NCI-H1694 treated with DMSO at 0.1 percent for 48 hours (cell line): ENCODE data around the gene CNN2.

Source experiments
- DNase-seq: peaks from one replicate; lab custom pipeline; 2025; lab: John Stamatoyannopoulos, UW

The CNN2 gene

GRCh38 chr19:995051-995827 is 31.2 kb upstream of the CNN2 start:
- no peak for DNase-seq

- DNase-seq: no peak
Observed at GRCh38 chr19:996051-996838, 30.2 kb upstream of the CNN2 start.

- no peak for DNase-seq
Observed at GRCh38 chr19:998064-998463, 28.3 kb upstream of the CNN2 start.

GRCh38 chr19:999379-999719 is 27.1 kb upstream of the CNN2 start:
- no peak for DNase-seq

- no peak for DNase-seq
Observed at GRCh38 chr19:1000095-1000494, 26.3 kb upstream of the CNN2 start, which contains the start of gene GRIN3B. Gene GRIN3B, plus strand, starts transcription at chr19:1000419. Its CDS starts 19 bp downstream, at chr19:1000438.

- DNase-seq: no peak
Observed at GRCh38 chr19:1000591-1001537, 25.5 kb upstream of the CNN2 start.

GRCh38 chr19:1001538-1002166 is 24.8 kb upstream of the CNN2 start:
- DNase-seq: no peak

GRCh38 chr19:1002600-1002999 is 23.8 kb upstream of the CNN2 start:
- DNase-seq: no peak

DNA sequence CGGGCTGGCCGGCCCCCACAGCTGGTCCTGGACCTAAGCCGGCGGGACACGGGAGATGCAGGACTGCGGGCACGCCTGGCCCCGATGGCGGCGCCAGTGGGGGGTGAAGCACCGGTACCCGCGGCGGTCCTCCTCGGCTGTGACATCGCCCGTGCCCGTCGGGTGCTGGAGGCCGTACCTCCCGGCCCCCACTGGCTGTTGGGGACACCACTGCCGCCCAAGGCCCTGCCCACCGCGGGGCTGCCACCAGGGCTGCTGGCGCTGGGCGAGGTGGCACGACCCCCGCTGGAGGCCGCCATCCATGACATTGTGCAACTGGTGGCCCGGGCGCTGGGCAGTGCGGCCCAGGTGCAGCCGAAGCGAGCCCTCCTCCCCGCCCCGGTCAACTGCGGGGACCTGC is 23.1 kb upstream of the CNN2 start:
- no peak for DNase-seq

DNA sequence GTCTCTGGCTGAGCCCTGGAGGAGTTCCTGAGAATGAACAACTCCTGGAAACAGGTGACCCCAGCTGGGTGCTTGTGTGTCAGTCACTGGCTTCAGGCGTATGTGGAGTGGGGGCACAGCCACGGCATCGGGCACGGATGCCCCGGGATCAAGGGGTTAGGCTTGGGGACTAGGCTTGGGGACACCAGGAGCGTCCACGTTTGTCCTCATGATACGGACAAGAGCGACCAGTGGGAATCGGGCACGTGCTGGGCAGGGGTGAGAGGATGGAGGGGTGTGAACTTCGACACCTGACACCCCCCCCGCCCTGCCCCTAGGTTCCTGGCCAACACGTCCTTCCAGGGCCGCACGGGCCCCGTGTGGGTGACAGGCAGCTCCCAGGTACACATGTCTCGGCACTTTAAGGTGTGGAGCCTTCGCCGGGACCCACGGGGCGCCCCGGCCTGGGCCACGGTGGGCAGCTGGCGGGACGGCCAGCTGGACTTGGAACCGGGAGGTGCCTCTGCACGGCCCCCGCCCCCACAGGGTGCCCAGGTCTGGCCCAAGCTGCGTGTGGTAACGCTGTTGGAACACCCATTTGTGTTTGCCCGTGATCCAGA is 22.1 kb upstream of the CNN2 start:
- DNase-seq: no peak

GRCh38 chr19:1004803-1005664 is 21.4 kb upstream of the CNN2 start:
- no peak for DNase-seq

DNA sequence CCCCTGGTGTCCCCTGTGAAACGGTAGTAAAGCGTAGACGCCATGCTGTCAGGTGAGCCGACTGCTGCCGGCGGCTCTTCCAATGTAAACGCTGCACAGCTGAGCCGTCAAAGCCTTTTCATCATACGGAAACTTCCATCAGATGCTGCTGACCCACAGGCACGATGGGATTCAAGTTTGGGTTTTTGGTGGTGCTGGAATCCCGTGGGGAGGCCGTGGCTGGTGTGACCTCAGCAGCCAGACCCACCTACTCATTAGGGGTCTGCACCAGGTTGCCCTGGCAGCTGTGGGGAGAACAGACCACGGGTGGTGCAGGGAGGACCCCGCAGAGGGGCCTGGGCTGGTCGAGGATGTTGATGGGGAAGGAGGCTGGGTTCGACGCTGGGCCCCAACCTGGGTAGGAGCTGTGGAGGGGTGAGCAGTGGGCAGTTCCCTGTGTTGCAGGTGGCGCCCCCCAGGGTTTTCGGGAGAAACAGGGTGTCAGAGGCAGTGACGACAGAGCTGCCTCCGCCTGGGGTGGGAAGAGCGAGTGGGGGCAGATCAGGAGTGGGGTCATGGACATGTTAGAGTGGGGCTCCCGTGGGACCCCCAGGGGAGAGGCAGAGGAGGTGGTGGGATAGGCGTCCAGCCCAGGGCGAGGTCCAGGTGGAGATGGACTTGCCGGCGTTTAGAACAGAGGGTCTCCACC is 19.6 kb upstream of the CNN2 start:
- DNase-seq: no peak

- no peak for DNase-seq
Observed at GRCh38 chr19:1007399-1008251, 18.8 kb upstream of the CNN2 start.

DNA sequence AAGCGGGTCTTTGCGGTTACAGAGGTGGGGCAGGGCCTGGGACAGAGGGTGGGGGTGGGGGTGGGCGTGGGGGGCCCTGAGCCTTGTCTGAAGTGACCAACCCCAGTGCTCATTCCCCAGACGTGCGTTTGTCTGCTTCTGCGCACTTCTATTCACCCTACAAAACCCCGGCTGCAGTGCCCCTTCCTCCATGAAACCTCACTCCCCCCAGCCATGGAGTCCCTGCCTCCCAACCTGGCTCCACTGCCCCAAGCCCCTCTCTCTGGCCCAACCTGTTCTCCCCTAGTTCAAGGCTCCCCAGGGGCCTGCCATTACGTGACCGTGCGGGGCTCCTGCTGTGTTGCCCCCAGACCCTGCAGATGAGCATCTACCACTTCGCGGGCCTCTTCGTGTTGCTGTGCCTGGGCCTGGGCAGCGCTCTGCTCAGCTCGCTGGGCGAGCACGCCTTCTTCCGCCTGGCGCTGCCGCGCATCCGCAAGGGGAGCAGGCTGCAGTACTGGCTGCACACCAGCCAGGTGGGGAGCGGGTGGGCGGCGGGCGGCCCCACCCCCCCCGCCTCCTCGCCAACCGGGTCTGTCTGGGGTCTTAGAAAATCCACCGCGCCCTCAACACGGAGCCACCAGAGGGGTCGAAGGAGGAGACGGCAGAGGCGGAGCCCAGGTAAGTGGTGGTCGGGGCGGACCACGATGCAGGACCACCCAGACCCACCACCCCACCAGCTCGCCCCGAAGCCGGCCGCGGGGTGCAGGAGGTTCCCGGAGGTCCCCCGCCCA is 18.0 kb upstream of the CNN2 start:
- DNase-seq: no peak

- no peak for DNase-seq
Observed at GRCh38 chr19:1009041-1009980, 17.1 kb upstream of the CNN2 start.

- DNase-seq: no peak
Observed at GRCh38 chr19:1009981-1010538, 16.3 kb upstream of the CNN2 start.
